SK-N-SH (cell line): ENCODE results near the gene DIAPH1. TPM values are rescaled to one million over a fixed set of nuclear protein-coding genes. Genes with fewer than 3 reads are reported as not detected.

Experiments used
- CTCF ChIA-PET: fragments of 300-600, 350-600 bp; formaldehyde crosslinking; extraction: SDS; loops from one replicate; lab custom pipeline; 2021; lab: Yijun Ruan, JAX
- POLR2A ChIA-PET: fragments of 350-600 bp; sonication (Branson Sonifier 250); formaldehyde crosslinking; extraction: SDS; loops from one replicate; lab custom pipeline; 2020; ENCODE audit warnings: antibody characterized with exemption, inconsistent platforms; lab: Yijun Ruan, JAX
- DNase-seq: peaks from one replicate; pipeline ENCODE4 v3.0.0; 2012
- H2AFZ ChIP-seq: fragments of 200-600 bp; sonication (generic); 2 replicates; pipeline ENCODE4 v1.8.1; 2016; ENCODE audit warnings: antibody characterized with exemption, mild to moderate bottlenecking, low read depth
- H3F3A ChIP-seq: fragments of 200-600 bp; sonication (generic); replicated peaks from 2 replicates; pipeline ENCODE3; 2016; ENCODE audit warnings: antibody characterized with exemption, mild to moderate bottlenecking; ENCODE audit not compliant: insufficient read depth
- H3K27ac ChIP-seq, 2 experiments: fragments of 200-500 bp in 1 of 2; fragments of 200-600 bp in 1 of 2; sonication (Bioruptor generic) in 1 of 2; sonication (generic), shearing (Covaris generic) in 1 of 2; 2 replicates each; pipeline versions ENCODE4 v1.5.1 to v1.6.1; 2014 to 2016; ENCODE audit warnings: low read depth in 2 of 2, inconsistent platforms in 1 of 2, low read length in 1 of 2, mild to moderate bottlenecking in 1 of 2, mixed read lengths in 1 of 2
- H3K27me3 ChIP-seq: fragments of 200-600 bp; sonication (generic), shearing (Covaris generic); 2 replicates; pipeline ENCODE4 v1.6.1; 2016; ENCODE audit warnings: mixed run types; ENCODE audit not compliant: insufficient read depth
- H3K36me3 ChIP-seq, 2 experiments: fragments of 200-500 bp in 1 of 2; fragments of 200-600 bp in 1 of 2; sonication (Bioruptor generic) in 1 of 2; sonication (generic) in 1 of 2; replicated peaks in 1 of 2; 2 replicates each; pipeline versions ENCODE3 to v1.5.1; 2014 to 2016; ENCODE audit warnings: low read length in 1 of 2, mild to moderate bottlenecking in 1 of 2; ENCODE audit not compliant: insufficient read depth in 2 of 2, control insufficient read depth in 1 of 2
- H3K4me1 ChIP-seq, 2 experiments: fragments of 200-500 bp in 1 of 2; fragments of 200-600 bp in 1 of 2; sonication (Bioruptor generic) in 1 of 2; sonication (generic), shearing (Covaris generic) in 1 of 2; 2 replicates each; pipeline versions ENCODE4 v1.5.1 to v1.6.1; 2014 to 2016; ENCODE audit warnings: low read depth in 1 of 2, low read length in 1 of 2, mixed run types in 1 of 2; ENCODE audit not compliant: insufficient read depth in 2 of 2, control insufficient read depth in 1 of 2
- H3K4me2 ChIP-seq: fragments of 200-600 bp; sonication (generic), shearing (Covaris generic); 2 replicates; pipeline ENCODE4 v1.6.1; 2017; ENCODE audit warnings: mixed run types
- H3K4me3 ChIP-seq, 2 experiments: fragments of 200-500 bp in 1 of 2; fragments of 200-600 bp in 1 of 2; sonication (Bioruptor generic) in 1 of 2; sonication (generic), shearing (Covaris generic) in 1 of 2; 2 replicates each; pipeline versions ENCODE4 v1.5.1 to v1.8.1; 2014 to 2016; ENCODE audit warnings: low read depth in 2 of 2, inconsistent platforms in 1 of 2, low read length in 1 of 2, mild to moderate bottlenecking in 1 of 2, mixed read lengths in 1 of 2, moderate library complexity in 1 of 2
- H3K79me2 ChIP-seq: fragments of 200-600 bp; sonication (generic); 2 replicates; pipeline ENCODE4 v1.8.1; 2017; ENCODE audit warnings: mild to moderate bottlenecking; ENCODE audit not compliant: insufficient read depth
- H3K9ac ChIP-seq: fragments of 200-600 bp; sonication (generic); 2 replicates; pipeline ENCODE4 v1.6.1; 2017; ENCODE audit warnings: mixed run types
- H3K9me2 ChIP-seq: fragments of 200-600 bp; sonication (generic); 2 replicates; pipeline ENCODE4 v1.6.1; 2017; ENCODE audit warnings: mixed run types
- H3K9me3 ChIP-seq: fragments of 200-600 bp; sonication (generic); 2 replicates; pipeline ENCODE4 v1.6.1; 2017; ENCODE audit warnings: mixed run types, mild to moderate bottlenecking, moderate library complexity
- H4K20me1 ChIP-seq: fragments of 200-600 bp; sonication (generic); 2 replicates; pipeline ENCODE4 v1.6.1; 2017; ENCODE audit warnings: mild to moderate bottlenecking, mixed run types; ENCODE audit not compliant: insufficient read depth
- CHD2 ChIP-seq: fragments of 150-350 bp; IDR thresholded peaks from 2 replicates; pipeline ENCODE4 v1.6.1; 2018; ENCODE audit warnings: low read length; ENCODE audit not compliant: partially characterized antibody
- ELF1 ChIP-seq: IDR thresholded peaks from 2 replicates; pipeline ENCODE4 v1.4.0; 2012
- GABPA ChIP-seq: IDR thresholded peaks from 2 replicates; pipeline ENCODE4 v1.4.0; 2012; ENCODE audit warnings: low read depth, mild to moderate bottlenecking
- GATA2 ChIP-seq: sonication (generic); formaldehyde crosslinking; IDR thresholded peaks from 2 replicates; pipeline ENCODE4 v1.5.0; 2020; ENCODE audit warnings: mild to moderate bottlenecking, missing genetic modification reagents
- IRF3 ChIP-seq: fragments of 150-350 bp; IDR thresholded peaks from 2 replicates; pipeline ENCODE4 v1.6.1; 2016; ENCODE audit warnings: mild to moderate bottlenecking, low read depth, low read length
- JUND ChIP-seq: IDR thresholded peaks from 2 replicates; pipeline ENCODE4 v1.4.0; 2012
- MEF2A ChIP-seq: IDR thresholded peaks from 2 replicates; pipeline ENCODE4 v1.4.0; 2012; ENCODE audit warnings: low read depth, borderline replicate concordance
- MXI1 ChIP-seq: IDR thresholded peaks from 2 replicates; pipeline ENCODE4 v1.6.1; 2012; ENCODE audit warnings: mild to moderate bottlenecking, low read depth, low read length, improper control_type of control experiment
- NFIC ChIP-seq: IDR thresholded peaks from 2 replicates; pipeline ENCODE4 v1.4.0; 2012; ENCODE audit warnings: borderline replicate concordance
- NRF1 ChIP-seq: IDR thresholded peaks from 2 replicates; pipeline ENCODE4 v1.6.1; 2012; ENCODE audit warnings: low read depth, mild to moderate bottlenecking, low read length
- RFX5 ChIP-seq: IDR thresholded peaks from 2 replicates; pipeline ENCODE4 v1.6.1; 2012; ENCODE audit warnings: mild to moderate bottlenecking, improper control_type of control experiment, low read length
- RXRA ChIP-seq: IDR thresholded peaks from 2 replicates; pipeline ENCODE4 v1.4.0; 2012; ENCODE audit warnings: low read depth, mild to moderate bottlenecking, borderline replicate concordance
- TCF12 ChIP-seq: IDR thresholded peaks from 2 replicates; pipeline ENCODE4 v1.4.0; 2012
- TEAD4 ChIP-seq: IDR thresholded peaks from 2 replicates; pipeline ENCODE4 v1.4.0; 2012; ENCODE audit warnings: mild to moderate bottlenecking, borderline replicate concordance; ENCODE audit not compliant: insufficient read depth
- YY1 ChIP-seq: IDR thresholded peaks from 2 replicates; pipeline ENCODE4 v1.4.0; 2012; ENCODE audit warnings: low read depth, mild to moderate bottlenecking
- WGBS: methylation state at CpG from one replicate; pipeline ENCODE4 v1.1.6; 2017; ENCODE audit warnings: low lambda C conversion rate; 5-methylcytosine and 5-hydroxymethylcytosine counted together
- polyA plus RNA-seq, 3 experiments: library from polyadenylated mRNA; depleted of rRNA; stranded (reverse); fragments of >200 nt; gene quantifications; 2 replicates each; pipeline ENCODE4 v1.2.3, GENCODE V29; 2012
- TF ChIP-seq, protein P1 (sequence below): IDR thresholded peaks from 2 replicates; pipeline ENCODE4 v1.4.0; 2012; ENCODE audit warnings: low read depth, borderline replicate concordance
- TF ChIP-seq, protein P2 (sequence below): fragments of 150-350 bp; IDR thresholded peaks from 2 replicates; pipeline ENCODE4 v1.6.1; 2017; ENCODE audit warnings: antibody characterized with exemption, low read length, low read depth, borderline replicate concordance

The DIAPH1 gene
- polyA plus RNA-seq, 1 of the 3 experiments (the other 2 are of a cell fraction), result 30.4 TPM

DNA sequence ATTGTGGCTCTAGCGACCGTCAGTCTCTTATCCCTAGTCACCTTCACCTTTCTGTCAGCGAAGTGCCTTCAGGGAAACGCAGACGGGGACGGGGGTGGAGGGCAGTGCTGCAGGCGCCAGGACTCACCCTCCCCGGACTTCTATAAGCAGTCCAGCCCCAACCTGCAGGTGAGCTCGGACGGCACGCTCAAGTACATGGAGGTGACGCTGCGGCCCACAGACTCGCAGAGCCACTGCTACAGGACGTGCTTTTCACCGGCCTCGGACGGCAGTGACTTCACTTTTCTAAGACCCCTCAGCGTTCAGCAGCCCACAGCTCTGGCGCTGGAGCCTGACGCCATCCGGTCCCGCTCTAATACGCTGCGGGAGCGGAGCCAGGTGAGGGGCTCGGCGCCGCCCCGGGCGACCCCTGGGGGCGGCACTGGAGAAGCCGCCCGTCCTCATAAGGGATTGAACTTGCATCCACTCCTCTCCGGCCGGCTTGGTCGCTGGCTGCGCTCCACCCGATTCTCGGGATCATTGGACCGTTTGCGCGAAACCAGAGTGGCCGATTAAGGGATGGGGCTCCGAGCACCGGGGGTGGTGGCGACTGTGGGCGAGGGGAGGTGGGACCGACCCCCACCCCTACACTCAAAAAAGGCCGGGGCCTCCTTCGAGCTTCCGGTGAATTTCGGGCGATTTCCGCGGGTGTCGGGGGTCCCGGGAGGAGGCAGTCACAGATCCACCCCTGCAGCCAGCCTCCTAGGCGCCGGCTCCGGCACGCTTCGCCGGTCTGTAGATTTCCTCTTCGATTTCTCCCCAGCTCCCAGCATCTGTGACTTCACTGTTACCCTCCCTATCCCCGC lies 127.3 kb downstream of the DIAPH1 start:
- Histone ChIP-seq H4K20me1 (peaks cover 28% of the 10 kb centered on the region; the same call in 1 of the 2 replicates), H3F3A (peaks cover 11% of the 10 kb centered on the region), H3K9me2 (no peaks in the 10 kb centered on the region), H3K27ac (no peak overlapping the region), H3K27me3 (no peaks in the 10 kb centered on the region), H2AFZ (no peak overlapping the region), H3K9me3 (no peaks in the 10 kb centered on the region), H3K4me1 (peaks cover 18 to 47% of the 10 kb centered on the region in 2 experiments; a peak in 3 of 4 replicates), H3K9ac (no peak overlapping the region)
- no peak for DNase-seq
- WGBS, result 93% methylated on average over 49 of the region's 66 CpGs
- POLR2A ChIA-PET, result no interaction called here
- no peak for TF ChIP-seq IRF3
- TF ChIP-seq TCF12, result no peak
- no peak for TF ChIP-seq CHD2
- no peak for TF ChIP-seq GABPA
- TF ChIP-seq MEF2A, result no peak
- TF ChIP-seq RXRA, result no peak
- no peak for TF ChIP-seq RFX5
- TF ChIP-seq, all 33 proteins: peak for 0
- H3K79me2 ChIP-seq, result peaks cover 67% of the 10 kb centered on the region
- H3K4me3 ChIP-seq, result no peak overlapping the region
- no peak overlapping the region for H3K4me2 ChIP-seq
- peaks cover 16 to 50% of the 10 kb centered on the region in 2 experiments for H3K36me3 ChIP-seq
- CTCF ChIA-PET, result no interaction called here

- ChIA-PET CTCF (no interaction called here), POLR2A (no interaction called here)
- no peaks in the 10 kb centered on the region for H3K9me3 ChIP-seq
- 98% methylated on average over 9 of the region's 13 CpGs for WGBS
- H3K79me2 ChIP-seq, result peaks cover 75% of the 10 kb centered on the region
- H3K27ac ChIP-seq, result no peak overlapping the region
- H3K4me3 ChIP-seq, result no peak overlapping the region
- peaks cover 9% of the 10 kb centered on the region for H3F3A ChIP-seq
- no peaks in the 10 kb centered on the region for H3K9me2 ChIP-seq
- peaks cover 16 to 58% of the 10 kb centered on the region in 2 experiments for H3K36me3 ChIP-seq
- H4K20me1 ChIP-seq, result peaks cover 28% of the 10 kb centered on the region; the same call in 1 of the 2 replicates
- TF ChIP-seq YY1, result no peak
- no peak for TF ChIP-seq MXI1
- no peak for TF ChIP-seq JUND
- TF ChIP-seq IRF3, result no peak
- no peak for TF ChIP-seq NFIC
- TF ChIP-seq MEF2A, result no peak
- no peak for TF ChIP-seq CHD2
- no peak for TF ChIP-seq GATA2
- TF ChIP-seq, protein P1, sequence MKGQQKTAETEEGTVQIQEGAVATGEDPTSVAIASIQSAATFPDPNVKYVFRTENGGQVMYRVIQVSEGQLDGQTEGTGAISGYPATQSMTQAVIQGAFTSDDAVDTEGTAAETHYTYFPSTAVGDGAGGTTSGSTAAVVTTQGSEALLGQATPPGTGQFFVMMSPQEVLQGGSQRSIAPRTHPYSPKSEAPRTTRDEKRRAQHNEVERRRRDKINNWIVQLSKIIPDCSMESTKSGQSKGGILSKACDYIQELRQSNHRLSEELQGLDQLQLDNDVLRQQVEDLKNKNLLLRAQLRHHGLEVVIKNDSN, result no peak
- TF ChIP-seq ELF1, result no peak
- TF ChIP-seq, protein P2, sequence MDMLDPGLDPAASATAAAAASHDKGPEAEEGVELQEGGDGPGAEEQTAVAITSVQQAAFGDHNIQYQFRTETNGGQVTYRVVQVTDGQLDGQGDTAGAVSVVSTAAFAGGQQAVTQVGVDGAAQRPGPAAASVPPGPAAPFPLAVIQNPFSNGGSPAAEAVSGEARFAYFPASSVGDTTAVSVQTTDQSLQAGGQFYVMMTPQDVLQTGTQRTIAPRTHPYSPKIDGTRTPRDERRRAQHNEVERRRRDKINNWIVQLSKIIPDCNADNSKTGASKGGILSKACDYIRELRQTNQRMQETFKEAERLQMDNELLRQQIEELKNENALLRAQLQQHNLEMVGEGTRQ, result no peak
- no peak for TF ChIP-seq NRF1
- TF ChIP-seq TCF12, result no peak
- no peak for TF ChIP-seq TEAD4
- TF ChIP-seq RFX5, result no peak
- no peak for DNase-seq
- H2AFZ ChIP-seq, result no peak overlapping the region
- no peaks in the 10 kb centered on the region for H3K27me3 ChIP-seq
- H3K4me1 ChIP-seq, result peaks cover 24 to 41% of the 10 kb centered on the region in 2 experiments; a peak in 3 of 4 replicates
- H3K4me2 ChIP-seq, result no peak overlapping the region
- no peak overlapping the region for H3K9ac ChIP-seq
Measured at GRCh38 chr5:141490771-141491170, 128.0 kb downstream of the DIAPH1 start.
